ENCODE results near the gene CACNG1. TPM values are rescaled to one million over a fixed set of nuclear protein-coding genes. Genes with fewer than 3 reads are reported as not detected.

The CACNG1 gene
- polyA plus RNA-seq, 1 donor from 2014 or later, result 0.77 TPM

DNA sequence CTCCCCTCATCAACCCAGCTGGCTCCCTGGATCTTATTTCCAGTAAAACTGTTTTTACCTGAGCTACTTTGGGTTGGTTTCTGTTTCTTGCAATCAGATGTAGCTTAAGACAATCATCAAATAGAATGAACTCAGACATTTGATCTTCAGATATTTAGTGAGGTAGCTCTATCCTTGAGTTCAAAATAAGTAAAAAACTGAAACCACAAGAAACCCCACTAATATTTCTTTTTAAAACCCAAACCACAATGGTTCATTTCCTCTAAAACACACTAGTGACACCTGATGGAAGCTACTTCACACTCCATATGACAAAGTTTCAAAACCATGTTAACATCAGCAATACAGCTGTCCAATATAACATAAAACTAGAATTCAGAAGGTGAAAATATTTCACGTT, 37.8 kb downstream of the CACNG1 start:
- Histone ChIP-seq H3K36me3 (ENCODE audit: insufficient read depth, low read length) (no peaks in the 10 kb centered on the region), H3K4me2 (ENCODE audit: low read length) (no peak overlapping the region), H3K9me3 (ENCODE audit: low read length) (no peaks in the 10 kb centered on the region), H3K79me2 (replicated peaks; ENCODE audit: insufficient read depth, low read length) (no peaks in the 10 kb centered on the region), H3K4me3 (ENCODE audit: low read length) (no peak overlapping the region), H3K27ac (ENCODE audit: low read length) (no peak overlapping the region), H3K9ac (ENCODE audit: low read length) (no peak overlapping the region), H3K27me3 (ENCODE audit: insufficient read depth, low read depth, low read length) (no peaks in the 10 kb centered on the region), H3K9me2 (ENCODE audit: insufficient read depth, low read length) (no peaks in the 10 kb centered on the region), H3F3A (ENCODE audit: insufficient read depth, low read length, poor library complexity, severe bottlenecking) (no peaks in the 10 kb centered on the region), H4K20me1 (ENCODE audit: insufficient read depth) (no peaks in the 10 kb centered on the region), H2AFZ (ENCODE audit: low read depth, low read length) (no peak overlapping the region)
- TF ChIP-seq EP300 (conservative IDR thresholded peaks at IDR 0.05; ENCODE audit: poor library complexity, severe bottlenecking), result no peak
- no peak for TF ChIP-seq POLR2AphosphoS5 (IDR thresholded peaks at IDR 0.05)
- TF ChIP-seq, protein P1, sequence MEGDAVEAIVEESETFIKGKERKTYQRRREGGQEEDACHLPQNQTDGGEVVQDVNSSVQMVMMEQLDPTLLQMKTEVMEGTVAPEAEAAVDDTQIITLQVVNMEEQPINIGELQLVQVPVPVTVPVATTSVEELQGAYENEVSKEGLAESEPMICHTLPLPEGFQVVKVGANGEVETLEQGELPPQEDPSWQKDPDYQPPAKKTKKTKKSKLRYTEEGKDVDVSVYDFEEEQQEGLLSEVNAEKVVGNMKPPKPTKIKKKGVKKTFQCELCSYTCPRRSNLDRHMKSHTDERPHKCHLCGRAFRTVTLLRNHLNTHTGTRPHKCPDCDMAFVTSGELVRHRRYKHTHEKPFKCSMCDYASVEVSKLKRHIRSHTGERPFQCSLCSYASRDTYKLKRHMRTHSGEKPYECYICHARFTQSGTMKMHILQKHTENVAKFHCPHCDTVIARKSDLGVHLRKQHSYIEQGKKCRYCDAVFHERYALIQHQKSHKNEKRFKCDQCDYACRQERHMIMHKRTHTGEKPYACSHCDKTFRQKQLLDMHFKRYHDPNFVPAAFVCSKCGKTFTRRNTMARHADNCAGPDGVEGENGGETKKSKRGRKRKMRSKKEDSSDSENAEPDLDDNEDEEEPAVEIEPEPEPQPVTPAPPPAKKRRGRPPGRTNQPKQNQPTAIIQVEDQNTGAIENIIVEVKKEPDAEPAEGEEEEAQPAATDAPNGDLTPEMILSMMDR (IDR thresholded peaks at IDR 0.05; ENCODE audit: poor library complexity, severe bottlenecking), result peak; percentile 33
- TF ChIP-seq SMC3 (conservative IDR thresholded peaks at IDR 0.05; ENCODE audit: poor library complexity), result no peak
- TF ChIP-seq REST (IDR thresholded peaks at IDR 0.05; ENCODE audit: borderline replicate concordance), result no peak
- TF ChIP-seq RAD21 (conservative IDR thresholded peaks at IDR 0.05), result peak; percentile 41
- TF ChIP-seq EZH2 (IDR thresholded peaks at IDR 0.05; ENCODE audit: borderline replicate concordance, insufficient read depth, low read length, poor library complexity, severe bottlenecking), result no peak
- no peak for TF ChIP-seq MXI1 (conservative IDR thresholded peaks at IDR 0.05; ENCODE audit: poor library complexity, severe bottlenecking)
- TF ChIP-seq TAF1 (IDR thresholded peaks at IDR 0.05; ENCODE audit: low read depth), result no peak

GRCh38 chr17:67085406-67085805, 41.1 kb downstream of the CACNG1 start:
- Histone ChIP-seq H3K9me3 (ENCODE audit: low read length) (peaks cover 6% of the 10 kb centered on the region), H2AFZ (ENCODE audit: low read depth, low read length) (no peak overlapping the region), H3K9me2 (ENCODE audit: insufficient read depth, low read length) (no peaks in the 10 kb centered on the region), H3K4me3 (ENCODE audit: low read length) (no peak overlapping the region), H3K27ac (ENCODE audit: low read length) (no peak overlapping the region), H3K4me2 (ENCODE audit: low read length) (no peak overlapping the region), H3F3A (ENCODE audit: insufficient read depth, low read length, poor library complexity, severe bottlenecking) (no peaks in the 10 kb centered on the region), H3K27me3 (ENCODE audit: insufficient read depth, low read depth, low read length) (no peaks in the 10 kb centered on the region), H3K79me2 (replicated peaks; ENCODE audit: insufficient read depth, low read length) (peaks cover 3% of the 10 kb centered on the region), H3K9ac (ENCODE audit: low read length) (no peak overlapping the region), H3K36me3 (ENCODE audit: insufficient read depth, low read length) (no peaks in the 10 kb centered on the region), H4K20me1 (ENCODE audit: insufficient read depth) (no peaks in the 10 kb centered on the region)
- TF ChIP-seq TAF1 (IDR thresholded peaks at IDR 0.05; ENCODE audit: low read depth), result no peak
- TF ChIP-seq EP300 (conservative IDR thresholded peaks at IDR 0.05; ENCODE audit: poor library complexity, severe bottlenecking), result no peak
- no peak for TF ChIP-seq REST (IDR thresholded peaks at IDR 0.05; ENCODE audit: borderline replicate concordance)
- no peak for TF ChIP-seq SMC3 (conservative IDR thresholded peaks at IDR 0.05; ENCODE audit: poor library complexity)
- TF ChIP-seq, protein P1 (IDR thresholded peaks at IDR 0.05; ENCODE audit: poor library complexity, severe bottlenecking), result no peak
- TF ChIP-seq POLR2AphosphoS5 (IDR thresholded peaks at IDR 0.05), result no peak
- TF ChIP-seq RAD21 (conservative IDR thresholded peaks at IDR 0.05), result no peak
- TF ChIP-seq MXI1 (conservative IDR thresholded peaks at IDR 0.05; ENCODE audit: poor library complexity, severe bottlenecking), result no peak

Data from neural cell (in vitro differentiated cells).